ENCODE measurements around the gene OR2Y1.
"Not testable (repeated sequence)": the region's sequence is repeated elsewhere in the genome, so short reads cannot be mapped to it uniquely, and the experiment has no call there.

Gene OR2Y1

GRCh38 chr5:180739958-180740357, at the start of gene OR2Y1:
OR2Y1 (minus strand) TSS chr5:180740058; CDS start chr5:180740058, 0 bp downstream.
- H3K4me3 ChIP-seq (ENCODE audit: low read depth, low read length) = no peak within 1 kb of the TSS
- no peak for DNase-seq (ENCODE audit: low read depth)
- TF ChIP-seq CTCF (IDR thresholded peaks at IDR 0.05; ENCODE audit: low read depth, low read length, missing control alignments) = no peak

GRCh38 chr5:180788651-180789410, 49.0 kb upstream of the OR2Y1 start:
- not testable (repeated sequence) for H3K4me3 ChIP-seq (ENCODE audit: low read depth, low read length); DNase-seq (ENCODE audit: low read depth)

GRCh38 chr5:180787711-180788431, 48.0 kb upstream of the OR2Y1 start:
- DNase-seq (ENCODE audit: low read depth) = no peak
- no peak overlapping the region for H3K4me3 ChIP-seq (ENCODE audit: low read depth, low read length)
- TF ChIP-seq CTCF (IDR thresholded peaks at IDR 0.05; ENCODE audit: low read depth, low read length, missing control alignments) = no peak

GRCh38 chr5:180786531-180787398, 46.9 kb upstream of the OR2Y1 start:
- no peak overlapping the region for H3K4me3 ChIP-seq (ENCODE audit: low read depth, low read length)
- TF ChIP-seq CTCF (IDR thresholded peaks at IDR 0.05; ENCODE audit: low read depth, low read length, missing control alignments) = no peak
- DNase-seq (ENCODE audit: low read depth) = no peak

GRCh38 chr5:180785794-180786221, 46.0 kb upstream of the OR2Y1 start:
- TF ChIP-seq CTCF (IDR thresholded peaks at IDR 0.05; ENCODE audit: low read depth, low read length, missing control alignments) = no peak
- no peak for DNase-seq (ENCODE audit: low read depth)
- H3K4me3 ChIP-seq (ENCODE audit: low read depth, low read length) = no peak overlapping the region

- no peak for TF ChIP-seq CTCF (IDR thresholded peaks at IDR 0.05; ENCODE audit: low read depth, low read length, missing control alignments)
- no peak overlapping the region for H3K4me3 ChIP-seq (ENCODE audit: low read depth, low read length)
- no peak for DNase-seq (ENCODE audit: low read depth)
These were observed 45.4 kb upstream of the OR2Y1 start for GRCh38 chr5:180785121-180785781.
